Right kidney (tissue), 1 donor: ENCODE results near the gene CSKMT.
A peak's percentile ranks its signal among the peaks of the same experiment; 100 is the strongest.
"Not testable (repeated sequence)": the region's sequence is repeated elsewhere in the genome, so short reads cannot be mapped to it uniquely, and the experiment has no call there.

ENCODE experiments used
- DNase-seq: peaks from one replicate; pipeline ENCODE4 v3.0.0-alpha.2; 2016

CSKMT gene

DNA sequence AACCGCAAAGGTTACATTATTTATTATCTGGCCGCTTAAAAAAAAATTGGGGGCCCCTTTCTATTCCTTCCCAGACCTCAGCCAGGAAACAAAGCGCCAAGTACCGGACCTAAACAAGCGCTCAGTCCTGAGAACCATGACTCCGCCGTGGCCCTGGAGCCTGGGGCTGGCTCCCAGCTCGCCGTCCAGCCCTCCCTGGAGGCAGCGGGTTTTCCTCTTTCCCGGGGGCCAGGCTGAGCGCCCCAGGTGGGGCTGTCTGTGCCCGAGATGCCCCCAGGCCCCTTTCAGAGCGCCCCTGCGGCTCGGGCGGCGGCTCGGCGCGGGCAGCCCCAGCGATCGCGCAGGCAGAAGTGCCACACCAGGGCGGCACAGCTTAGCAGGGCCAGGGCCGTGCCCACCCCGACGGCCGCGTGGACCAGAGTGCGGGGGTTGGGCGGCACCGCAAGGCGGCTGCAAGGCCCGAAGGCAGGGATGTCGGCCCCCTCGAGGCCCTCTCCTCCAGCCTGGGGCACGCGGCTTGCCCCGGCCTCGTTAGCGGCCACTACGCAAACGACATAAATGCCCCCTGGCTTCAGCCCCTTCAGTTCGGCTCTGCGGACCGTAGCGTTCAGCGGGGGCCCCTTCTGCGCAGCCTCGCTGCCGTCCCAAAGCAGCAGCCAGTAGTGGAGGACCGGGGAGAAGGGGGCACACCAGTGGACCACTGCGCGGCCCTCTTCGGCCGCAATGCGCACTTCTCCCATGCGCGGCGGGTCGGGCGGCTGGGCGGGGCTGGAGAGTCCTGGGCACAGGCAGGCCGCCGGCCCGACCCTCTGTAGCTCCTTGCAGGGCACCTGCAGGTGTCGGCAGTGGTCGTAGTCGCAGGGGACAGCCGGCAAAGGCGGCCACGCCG lies 22.6 kb downstream of the CSKMT start:
- DNase-seq = peak; percentile 80

DNA sequence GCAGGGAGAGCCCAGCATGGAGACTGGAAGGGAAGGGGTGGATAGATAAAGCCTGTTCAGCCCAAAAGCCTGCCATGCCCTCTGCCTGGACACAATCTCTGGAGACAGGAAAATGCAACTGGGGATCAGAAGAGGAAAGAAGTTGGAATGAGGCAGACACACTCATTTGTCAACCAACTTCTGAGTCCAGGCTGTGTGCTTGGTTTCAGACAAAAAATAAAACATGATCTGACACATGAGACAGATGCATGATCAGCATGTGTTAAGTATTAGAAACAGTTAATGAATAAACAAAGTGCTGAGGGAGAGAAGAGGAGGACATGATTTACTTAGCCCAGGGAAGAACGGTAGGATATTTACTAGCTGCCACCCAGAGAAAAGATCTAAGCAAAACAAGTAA lies 23.4 kb downstream of the CSKMT start:
- DNase-seq = no peak

DNA sequence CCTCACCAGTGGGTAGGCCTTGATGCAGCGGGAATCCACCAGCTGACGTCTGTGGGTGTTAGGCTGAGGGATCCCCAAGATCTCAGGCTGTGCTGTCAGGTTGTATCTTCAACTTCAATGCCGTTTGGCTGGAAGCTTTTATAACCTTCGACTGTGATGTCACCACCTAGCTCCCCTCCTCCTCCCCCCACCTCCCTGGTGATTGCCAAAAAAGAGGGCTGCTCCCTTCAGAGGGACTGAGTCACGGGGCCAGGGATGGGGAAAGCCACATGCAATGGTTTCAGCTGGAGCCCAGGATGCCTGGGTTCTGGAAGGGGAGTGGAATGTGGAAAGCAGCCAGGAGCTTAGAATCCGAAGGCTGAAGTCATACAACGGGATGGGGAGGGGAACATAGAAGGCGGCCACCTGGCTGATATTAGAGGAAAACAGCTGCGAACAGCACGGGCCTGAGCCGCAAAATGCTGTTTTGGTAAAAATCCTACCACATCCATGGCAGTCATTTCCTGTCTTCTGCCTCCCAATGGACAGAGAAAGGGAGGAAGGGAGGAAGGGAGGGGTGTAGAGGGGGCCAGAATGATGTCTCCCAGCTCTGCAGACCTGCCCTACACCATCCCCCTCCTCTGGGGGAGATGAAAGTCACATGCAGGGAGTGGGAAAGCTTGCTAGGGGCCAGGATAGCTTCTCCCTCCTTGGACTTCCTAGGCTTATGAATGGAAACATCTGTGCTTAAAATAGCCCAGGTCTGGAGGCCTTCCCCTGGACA lies 24.5 kb downstream of the CSKMT start, which contains the start of gene LRRN4CL:
Gene LRRN4CL (minus strand): TSS at position 110 of the 763 bp plus-strand sequence. CDS start 1,022 bp downstream, outside the sequence.
- DNase-seq = peak; percentile 17

DNA sequence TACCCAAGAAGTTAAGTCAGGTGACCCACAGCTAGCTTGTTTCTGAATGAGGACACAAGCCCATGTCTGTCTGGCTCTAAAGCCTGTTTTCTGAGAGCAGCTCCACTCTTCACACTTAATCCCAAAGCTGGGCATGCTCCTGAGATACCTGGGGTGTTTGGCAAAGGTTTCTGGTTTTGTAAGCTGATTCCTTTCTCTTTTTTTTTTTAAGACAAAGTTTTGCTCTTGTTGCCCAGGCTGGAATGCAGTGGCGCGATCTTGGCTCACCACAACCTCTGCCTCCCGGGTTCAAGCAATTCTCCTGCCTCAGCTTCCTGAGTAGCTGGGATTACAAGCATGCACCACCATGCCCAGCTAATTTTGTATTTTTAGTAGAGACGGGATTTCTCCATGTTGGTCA lies 28.5 kb downstream of the CSKMT start:
- DNase-seq = not testable (repeated sequence)

DNA sequence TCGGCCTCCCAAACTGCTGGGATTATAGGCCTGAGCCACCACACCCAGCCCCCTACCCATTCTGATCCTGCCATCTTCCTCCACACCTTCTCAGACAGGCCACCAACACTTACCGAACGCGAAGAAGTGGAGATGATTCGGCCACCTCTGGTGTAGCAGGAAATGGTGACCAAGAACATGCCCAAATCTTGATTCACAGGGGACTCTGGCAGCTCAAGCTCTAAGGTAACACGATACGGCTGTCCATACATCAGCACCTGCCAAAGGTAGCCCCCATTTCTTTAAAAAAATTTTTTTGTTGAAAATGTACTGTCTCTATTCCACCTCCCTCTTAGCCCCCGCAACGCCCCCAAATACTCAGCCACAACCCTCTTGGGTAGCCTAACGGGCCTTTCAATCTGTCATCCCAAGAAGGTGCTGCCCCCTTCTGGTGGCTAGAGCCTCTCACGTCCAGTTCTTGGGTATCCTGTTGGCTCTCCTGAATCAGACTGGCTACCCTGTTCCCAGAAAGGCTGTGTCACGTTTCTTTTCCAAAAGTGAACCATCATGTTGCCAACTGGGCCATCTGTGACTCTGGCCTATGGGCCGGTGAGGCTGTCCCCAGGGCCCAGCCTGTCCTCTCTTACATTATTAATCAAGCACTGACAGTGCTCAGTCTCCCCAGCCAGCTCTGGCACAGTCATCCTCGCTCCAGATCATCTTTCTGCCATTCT lies 29.5 kb downstream of the CSKMT start:
- peak; percentile 51 for DNase-seq

DNA sequence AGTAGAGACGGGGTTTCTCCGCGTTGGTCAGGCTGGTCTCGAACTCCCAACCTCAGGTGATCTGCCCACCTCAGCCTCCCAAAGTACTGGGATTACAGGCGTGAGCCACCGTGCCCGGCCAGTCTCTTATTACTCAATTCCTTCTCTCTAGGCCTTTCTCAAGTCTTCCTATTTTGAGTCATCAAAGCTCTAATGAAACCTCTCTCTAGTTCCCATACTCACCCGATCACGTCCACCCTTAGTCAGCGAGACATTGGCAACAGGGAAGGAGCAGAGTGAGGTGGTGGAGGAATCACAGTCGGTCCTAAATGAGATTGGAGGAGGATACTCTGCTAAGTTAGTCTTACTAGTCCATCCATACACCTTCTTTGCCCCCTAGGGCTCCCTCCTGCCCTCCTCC lies 37.1 kb downstream of the CSKMT start:
- no peak for DNase-seq

DNA sequence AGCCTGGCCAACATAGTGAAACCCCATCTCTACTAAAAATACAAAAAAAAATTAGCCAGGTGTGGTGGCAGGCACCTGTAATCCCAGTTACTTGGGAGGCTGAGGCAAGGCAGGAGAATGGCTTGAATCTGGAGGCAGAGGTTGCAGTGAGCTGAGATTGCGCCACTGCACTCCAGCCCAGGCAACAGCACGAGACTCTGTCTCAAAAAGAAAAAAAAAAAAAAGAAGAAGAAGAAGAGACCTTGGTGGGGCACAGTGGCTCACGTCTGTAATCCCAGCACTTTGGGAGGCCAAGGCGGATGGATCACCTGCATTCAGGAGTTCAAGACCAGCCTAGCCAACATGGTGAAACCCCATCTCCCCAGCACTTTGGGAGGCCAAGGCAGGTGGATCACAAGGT lies 38.8 kb downstream of the CSKMT start:
- DNase-seq = not testable (repeated sequence)

DNA sequence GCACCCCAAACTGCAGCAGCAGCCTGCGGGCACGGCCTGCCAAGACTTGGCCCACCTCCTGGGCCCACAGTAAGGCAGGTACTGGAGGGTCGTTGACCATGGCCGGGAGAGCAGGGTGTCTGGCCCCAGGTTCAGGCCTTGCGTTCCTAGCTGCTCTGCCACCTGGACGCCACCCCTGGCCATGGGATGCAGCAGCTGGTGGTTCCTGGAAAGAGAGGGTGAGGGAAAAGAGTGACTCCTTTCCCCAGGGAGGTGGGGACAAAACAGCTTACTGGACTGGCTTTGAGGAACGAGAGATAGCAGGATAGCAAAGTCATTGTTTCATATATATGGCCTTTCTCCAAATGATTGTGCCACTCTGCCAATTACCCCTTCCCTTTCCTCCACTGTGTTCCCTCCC lies 40.3 kb downstream of the CSKMT start:
- peak; percentile 12 for DNase-seq

DNA sequence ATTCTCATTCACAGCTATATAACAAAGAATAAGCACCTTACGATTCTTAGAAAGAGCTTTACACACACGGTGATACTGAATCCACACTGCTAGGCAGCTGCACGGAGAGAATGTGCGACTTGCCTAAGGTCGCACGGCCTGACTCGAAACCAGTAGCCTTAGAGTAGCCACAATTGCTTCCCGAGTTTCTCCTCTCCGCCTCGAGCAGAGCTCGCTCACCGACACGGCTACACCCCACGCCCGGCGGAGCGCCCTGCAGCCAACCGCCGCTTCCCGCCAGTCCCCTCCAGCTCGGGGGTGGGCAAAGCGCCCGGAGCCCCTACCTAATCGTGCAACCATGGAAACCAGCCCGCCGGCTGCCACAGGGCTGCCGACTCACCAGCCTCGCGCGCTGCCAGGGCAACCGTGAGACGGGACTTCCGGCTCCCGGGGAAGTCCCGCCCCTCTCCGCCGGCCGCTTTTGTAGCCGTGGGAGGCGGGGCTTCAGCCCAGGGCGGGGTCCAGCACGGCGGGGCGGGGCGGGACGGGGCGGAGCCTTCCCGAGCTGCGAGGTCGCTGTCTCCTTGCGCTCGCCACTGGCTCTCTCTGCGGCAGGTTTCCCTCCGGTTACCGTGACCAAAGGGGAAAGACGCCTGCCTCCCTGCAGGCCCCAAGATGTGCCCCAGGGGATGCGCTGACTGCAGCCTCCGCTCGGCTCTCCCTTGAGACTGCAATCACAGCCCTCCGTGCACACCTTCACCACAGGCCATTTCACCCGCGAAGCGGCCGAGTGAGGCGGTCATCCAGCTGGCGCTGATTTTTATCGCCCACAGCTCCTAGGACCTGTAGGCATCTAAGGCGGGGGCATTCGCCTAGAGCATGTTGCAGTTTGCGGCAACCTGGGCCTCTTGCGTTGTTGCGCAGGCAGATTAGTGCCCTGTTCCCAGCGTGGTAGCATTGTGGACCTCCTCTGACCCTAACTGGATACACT lies 41.1 kb downstream of the CSKMT start:
- DNase-seq = peak; percentile 89

DNA sequence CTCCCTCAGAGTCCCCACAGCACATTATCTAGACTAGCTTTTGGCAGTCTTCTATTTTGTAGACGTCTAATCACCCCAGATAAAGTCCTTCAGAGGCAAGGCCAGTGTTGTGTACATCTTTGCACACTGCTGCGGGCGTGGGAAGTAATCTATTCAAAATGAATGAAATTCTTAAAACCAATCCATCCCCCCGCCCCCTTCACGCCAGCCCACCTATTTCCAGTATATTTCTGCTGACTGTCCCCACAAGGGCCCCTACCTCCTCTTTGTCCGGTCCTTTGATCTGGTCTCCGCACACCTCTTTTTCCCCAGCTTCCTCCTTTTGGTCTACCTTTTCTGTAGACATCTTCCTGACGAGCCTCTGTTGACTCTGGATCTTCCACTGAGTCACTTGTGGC lies 41.7 kb downstream of the CSKMT start:
- no peak for DNase-seq

DNA sequence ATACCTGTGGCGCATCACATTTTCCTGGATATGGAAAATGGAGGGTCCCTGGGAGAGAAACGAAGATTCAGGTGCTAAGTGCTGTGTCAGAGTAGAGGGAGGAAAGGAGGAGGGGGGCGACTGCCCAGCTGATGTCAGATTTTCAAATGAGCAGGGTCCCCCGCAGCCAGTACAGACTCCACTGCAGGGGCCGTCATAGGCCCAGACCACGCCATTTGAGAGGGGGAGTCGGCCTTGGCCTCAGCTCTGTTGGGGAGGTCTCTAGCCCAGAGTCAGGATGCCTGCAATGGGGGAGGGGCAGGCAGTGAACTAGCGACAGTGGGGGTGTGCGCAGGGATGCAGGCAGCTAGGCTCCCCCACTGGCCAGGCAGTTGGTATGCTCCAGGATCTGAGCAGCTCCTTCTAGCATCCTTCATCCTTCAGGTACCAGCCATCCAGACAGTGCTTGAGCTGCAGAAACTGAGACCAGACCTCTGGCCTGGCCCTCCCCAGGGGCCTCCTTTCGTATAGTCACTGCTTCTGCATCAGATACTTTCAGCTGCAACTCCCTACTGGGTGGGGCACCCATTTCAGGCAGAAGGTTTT lies 42.3 kb downstream of the CSKMT start, which contains the start of the genes BSCL2 and GNG3:
Gene BSCL2 (minus strand): TSS at position 148 of the 585 bp plus-strand sequence. CDS start 229 bp downstream, outside the sequence.
Gene GNG3 (plus strand): TSS at position 400 of the 585 bp plus-strand sequence. CDS start 620 bp downstream, outside the sequence.
- DNase-seq = peak; percentile 68

DNA sequence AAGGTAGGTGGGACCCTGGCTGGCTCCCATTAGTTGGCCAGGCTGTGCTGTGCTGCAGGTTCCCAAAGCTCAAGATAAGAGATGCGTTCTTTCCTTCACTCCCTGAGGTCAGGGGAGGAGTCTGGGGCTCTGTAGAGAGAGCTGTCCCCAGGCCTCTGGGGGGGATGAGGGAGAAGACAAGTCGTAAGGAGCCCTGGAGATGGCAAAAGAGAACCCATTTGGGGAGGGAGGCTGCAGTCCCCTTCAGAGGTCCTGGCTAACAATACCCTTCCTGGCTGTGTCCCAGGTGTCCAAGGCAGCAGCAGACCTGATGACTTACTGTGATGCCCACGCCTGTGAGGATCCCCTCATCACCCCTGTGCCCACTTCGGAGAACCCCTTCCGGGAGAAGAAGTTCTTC lies 43.3 kb downstream of the CSKMT start:
- DNase-seq = no peak

DNA sequence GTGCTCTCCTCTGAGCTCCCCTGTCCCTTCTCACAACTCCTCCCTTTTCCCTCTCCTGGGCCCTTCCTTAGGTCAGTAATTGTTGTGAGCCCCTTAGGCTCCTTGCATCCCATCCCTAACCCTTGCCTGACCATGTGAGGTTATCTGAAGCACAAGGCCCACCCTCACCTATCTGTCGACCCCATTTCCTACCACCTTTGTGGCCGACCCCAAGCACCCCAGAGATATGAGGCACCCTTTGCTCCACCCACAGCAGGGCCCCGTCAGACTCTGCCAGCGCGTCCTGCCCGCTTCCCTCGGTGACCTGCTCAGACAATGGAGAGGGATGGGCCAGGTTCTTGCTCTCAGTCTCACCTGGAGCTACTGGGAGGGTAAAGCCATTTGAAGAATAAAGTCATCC lies 43.7 kb downstream of the CSKMT start:
- no peak for DNase-seq

DNA sequence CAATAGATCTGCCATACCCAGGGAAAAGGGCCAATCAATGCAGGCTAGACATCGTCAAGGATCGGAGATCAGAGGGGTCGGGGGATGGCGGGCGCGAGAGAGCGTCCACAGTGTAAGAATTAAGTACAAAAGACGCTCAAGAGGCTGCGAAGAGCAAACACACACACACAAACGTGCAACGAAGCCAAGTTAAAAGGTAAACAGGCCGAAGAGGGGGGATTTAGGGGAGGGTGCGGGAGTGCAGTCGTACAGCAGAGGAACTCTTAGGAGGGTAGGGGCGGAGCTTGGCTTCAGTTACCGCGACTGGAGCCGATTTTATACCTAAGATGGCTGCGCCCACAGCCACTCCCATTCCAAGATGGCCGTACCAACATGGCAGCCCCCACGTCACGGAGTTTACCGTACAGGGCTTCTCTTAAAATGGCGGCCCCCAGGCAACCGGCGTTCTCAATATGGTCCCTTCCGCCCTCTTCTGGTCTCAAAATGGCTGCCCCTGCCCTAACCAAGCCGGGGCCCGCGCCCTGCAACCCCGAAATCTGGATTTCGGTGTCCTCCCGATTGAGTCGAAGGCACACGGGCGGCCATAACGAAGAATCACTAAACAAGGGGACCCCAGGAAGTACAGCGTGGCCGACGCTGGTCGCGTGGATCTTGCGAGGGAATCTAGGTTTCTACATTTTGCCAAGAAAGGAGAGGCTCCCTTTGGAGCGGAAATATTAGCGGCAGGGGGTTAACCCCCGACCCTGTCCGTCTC lies 44.3 kb downstream of the CSKMT start:
- DNase-seq = peak; percentile 89

DNA sequence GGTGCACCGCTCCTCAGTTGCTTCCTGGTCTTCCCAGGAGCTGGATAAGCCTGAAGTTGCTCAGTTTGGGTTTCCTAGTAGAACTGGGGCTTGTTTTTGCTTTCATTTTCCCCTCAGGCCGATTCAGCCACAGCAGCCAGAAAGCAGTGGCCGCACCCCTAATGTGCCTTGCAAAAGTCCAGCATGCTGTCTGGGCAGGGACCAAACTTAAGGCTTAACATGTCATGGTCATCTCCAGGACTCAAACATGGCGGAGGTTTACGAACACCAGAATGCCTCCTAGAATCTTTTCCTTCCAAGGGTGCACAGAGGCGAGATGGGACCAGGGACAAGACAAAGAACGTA lies 44.9 kb downstream of the CSKMT start:
- DNase-seq = no peak

DNA sequence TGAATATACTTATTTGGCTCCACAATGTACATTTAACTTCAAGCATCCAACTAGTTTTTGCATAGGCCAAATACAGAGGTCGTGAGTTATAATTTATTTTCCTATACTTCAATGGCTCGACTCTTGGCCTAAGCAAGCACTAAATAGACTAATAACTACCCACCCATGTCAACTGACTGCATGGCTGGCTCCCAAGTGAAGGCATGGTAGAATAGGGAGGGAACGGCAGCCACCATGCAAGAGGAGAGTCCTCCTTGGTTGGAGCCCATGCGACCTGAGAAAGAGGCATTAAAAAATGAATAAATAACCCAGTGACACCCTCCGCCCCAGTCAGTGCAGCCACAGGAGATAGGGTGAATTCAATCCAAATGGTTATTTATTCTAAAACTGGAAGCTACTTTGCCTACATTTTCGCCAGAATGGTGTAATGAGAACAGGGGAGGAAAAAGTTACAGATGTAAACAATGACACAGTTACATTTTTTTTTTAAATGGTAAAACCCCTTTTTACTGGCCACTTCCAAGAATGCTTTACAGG lies 47.2 kb downstream of the CSKMT start:
- no peak for DNase-seq

DNA sequence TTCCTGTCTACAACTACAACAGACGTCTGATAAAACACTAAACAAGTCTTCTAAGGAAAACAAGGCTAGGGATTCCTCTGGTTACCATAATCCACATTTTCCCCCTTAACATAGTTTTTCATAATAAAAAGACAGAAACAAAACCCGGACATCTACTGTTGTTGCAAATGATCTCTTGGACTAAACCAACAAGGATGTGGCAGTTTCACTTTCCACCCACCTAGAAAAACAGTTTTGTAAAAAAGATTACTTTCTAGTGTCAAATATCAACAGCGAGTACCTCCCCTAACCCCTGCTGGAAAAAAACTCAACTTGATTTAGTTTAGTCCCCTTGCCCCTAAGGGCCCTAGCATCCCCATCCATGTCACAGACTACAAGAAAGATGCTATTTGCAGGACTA lies 47.7 kb downstream of the CSKMT start:
- DNase-seq = no peak

DNA sequence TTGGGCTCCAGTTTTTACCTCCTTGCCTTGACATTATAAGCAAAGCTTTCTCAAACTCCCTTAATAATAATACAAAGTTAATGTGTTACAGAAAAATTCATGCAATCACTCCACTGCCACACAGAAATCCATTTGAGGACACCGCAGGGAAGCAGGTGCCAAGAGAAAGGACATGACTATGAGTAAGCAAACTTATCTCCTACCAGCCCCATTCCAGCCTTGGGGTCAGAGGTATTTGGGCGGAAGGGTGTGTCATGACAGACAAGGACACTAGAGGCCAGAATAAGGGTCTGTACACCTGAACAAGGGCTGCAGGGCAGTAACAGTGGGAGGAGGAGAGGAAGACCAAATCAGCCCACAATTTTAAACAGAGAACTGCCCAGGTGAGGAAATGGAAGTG lies 48.2 kb downstream of the CSKMT start:
- DNase-seq = no peak

DNA sequence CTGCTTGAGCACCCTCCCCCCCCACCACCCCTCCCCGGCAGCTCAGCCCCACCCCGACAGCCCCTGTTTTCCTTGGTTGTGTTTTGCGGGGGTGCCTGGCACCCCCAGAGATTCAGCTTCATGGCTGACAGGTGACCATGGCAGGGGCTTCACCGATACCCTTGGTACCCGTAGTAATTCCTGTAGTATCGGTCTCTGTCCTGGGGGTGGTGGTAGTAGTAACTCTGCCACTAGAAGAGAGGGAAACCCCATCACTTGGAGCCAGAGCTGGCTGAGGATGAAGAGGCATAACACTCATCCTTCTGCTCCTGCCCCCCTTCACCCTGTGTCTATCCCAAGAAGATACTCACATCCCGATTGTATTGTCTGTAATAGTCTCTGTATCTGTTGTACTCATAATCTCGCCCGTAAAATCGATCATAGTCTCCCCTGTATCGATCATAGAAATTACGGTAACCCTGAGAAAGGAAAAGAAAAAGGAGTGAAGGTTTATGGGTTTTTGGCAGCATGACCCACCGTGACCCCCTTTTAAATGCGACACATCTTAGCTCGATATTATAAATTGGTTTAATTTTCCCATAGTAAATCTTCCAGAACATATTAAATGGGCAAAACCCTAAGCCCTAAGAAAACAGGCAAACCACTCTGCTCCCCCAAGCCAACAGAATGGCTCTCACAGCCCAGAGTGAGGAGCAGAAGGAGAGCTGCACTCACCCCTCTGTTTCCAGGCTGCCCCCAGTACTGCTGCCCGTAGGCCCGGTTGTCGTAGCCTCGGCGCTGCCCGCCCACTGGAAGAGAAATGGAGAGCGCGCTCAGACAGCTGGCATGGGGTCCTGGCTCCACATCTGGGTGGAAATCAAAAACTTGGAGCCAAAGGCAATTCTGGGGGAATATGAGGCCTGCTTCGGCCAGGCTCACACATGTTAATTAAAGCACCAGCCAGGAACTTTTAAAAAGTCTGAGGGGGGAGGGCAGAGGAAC lies 50.3 kb downstream of the CSKMT start:
- no peak for DNase-seq
